MM.1S (cell line): ENCODE results near the gene ACOT13.

Experiments used
- EZH2 ChIP-seq: fragments of 300-600 bp; sonication (generic); optimal IDR thresholded peaks from 2 replicates; pipeline ENCODE3; 2017; ENCODE audit warnings: low read depth, mild to moderate bottlenecking, antibody characterized with exemption, low read length, mixed read lengths
- TF ChIP-seq, protein P1 (sequence below): fragments of 300-600 bp; sonication (generic); IDR thresholded peaks from 2 replicates; pipeline ENCODE4 v1.5.1; 2016; ENCODE audit warnings: antibody characterized with exemption, low read length, mixed read lengths

GRCh38 chr6:24690593-24690992 lies 23.7 kb downstream of the ACOT13 start:
- TF ChIP-seq, protein P1, sequence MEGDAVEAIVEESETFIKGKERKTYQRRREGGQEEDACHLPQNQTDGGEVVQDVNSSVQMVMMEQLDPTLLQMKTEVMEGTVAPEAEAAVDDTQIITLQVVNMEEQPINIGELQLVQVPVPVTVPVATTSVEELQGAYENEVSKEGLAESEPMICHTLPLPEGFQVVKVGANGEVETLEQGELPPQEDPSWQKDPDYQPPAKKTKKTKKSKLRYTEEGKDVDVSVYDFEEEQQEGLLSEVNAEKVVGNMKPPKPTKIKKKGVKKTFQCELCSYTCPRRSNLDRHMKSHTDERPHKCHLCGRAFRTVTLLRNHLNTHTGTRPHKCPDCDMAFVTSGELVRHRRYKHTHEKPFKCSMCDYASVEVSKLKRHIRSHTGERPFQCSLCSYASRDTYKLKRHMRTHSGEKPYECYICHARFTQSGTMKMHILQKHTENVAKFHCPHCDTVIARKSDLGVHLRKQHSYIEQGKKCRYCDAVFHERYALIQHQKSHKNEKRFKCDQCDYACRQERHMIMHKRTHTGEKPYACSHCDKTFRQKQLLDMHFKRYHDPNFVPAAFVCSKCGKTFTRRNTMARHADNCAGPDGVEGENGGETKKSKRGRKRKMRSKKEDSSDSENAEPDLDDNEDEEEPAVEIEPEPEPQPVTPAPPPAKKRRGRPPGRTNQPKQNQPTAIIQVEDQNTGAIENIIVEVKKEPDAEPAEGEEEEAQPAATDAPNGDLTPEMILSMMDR = no peak
- TF ChIP-seq EZH2 = no peak
